ENCODE data around the gene BCAR1.

BCAR1 gene

DNA sequence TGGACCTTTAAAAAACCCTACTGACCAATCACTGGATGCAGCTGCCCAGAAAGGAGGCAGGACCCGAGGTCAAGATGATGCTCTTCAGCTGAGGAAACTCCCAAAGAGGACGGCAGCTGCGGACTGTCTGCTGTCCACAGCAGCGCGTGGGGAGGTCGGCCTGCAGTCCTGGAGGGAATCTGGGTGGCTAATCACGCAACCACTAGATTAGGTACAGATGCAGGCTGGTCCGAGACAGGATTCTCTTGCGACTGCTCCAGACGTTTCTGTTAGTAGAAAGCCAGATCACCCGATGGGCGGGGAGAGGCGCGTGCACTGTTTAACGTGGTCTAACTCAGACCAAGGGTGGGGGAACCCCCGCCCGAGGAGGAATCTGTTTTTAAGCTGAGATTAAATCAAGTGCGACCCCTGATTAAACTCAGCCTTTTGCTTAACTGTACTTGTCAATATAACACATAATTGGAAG lies 53.3 kb downstream of the BCAR1 start:
- no peak for TF ChIP-seq GATA2 (IDR thresholded peaks at IDR 0.05; ENCODE audit: low read depth, low read length)
- TF ChIP-seq GATA3 (IDR thresholded peaks at IDR 0.05; ENCODE audit: low read depth, low read length) = no peak

DNA sequence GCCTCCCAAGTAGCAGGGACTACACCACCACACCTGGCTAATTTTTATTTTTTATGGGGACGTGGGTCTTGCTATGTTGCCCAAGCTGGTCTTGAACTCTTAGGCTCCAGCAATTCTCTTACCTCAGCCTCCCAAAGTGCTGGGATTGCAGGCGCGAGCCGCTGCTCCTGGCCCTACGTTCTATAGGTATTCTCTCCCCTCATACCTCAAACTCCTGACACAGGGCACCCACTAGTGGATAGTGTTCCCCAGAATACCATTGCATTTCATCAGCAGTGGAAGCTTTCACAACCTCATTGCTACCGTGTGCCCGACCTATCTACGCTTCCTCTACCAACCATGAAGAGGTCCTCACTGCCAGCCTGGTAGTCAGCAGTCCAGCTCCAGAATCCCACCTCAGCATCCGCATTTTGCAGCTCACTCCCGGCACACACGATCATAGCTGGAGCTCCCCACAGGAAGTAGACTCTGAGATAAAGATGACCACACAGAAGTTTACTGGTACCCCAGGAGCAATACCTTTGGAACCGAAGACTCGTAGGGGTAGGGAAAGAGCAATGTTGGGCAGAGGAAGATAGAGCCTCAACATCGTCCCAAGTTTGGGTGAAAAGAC lies 53.8 kb downstream of the BCAR1 start:
- TF ChIP-seq GATA2 (IDR thresholded peaks at IDR 0.05; ENCODE audit: low read depth, low read length) (no peak), GATA3 (IDR thresholded peaks at IDR 0.05; ENCODE audit: low read depth, low read length) (no peak)

DNA sequence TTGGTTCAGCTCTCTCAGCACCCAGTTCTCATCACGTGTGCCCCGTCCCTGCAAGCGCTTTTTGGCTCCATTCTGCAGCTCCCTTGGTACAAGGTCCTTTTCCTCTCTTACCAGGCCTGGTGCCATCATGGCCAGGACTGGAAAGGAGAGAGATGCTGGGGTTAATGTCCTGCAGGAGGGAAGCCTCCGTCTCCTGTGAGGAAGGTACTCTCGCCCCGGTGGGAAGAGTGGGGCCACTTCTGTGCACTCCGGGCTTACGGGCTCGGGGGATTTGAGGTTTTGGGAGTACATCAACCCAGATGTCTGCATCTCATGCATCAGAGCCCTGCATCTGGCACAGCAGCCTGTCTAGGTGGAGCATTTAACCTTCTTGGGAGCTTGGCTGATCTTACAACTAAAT lies 54.6 kb downstream of the BCAR1 start:
- TF ChIP-seq GATA3 (IDR thresholded peaks at IDR 0.05; ENCODE audit: low read depth, low read length) (no peak), GATA2 (IDR thresholded peaks at IDR 0.05; ENCODE audit: low read depth, low read length) (no peak)

DNA sequence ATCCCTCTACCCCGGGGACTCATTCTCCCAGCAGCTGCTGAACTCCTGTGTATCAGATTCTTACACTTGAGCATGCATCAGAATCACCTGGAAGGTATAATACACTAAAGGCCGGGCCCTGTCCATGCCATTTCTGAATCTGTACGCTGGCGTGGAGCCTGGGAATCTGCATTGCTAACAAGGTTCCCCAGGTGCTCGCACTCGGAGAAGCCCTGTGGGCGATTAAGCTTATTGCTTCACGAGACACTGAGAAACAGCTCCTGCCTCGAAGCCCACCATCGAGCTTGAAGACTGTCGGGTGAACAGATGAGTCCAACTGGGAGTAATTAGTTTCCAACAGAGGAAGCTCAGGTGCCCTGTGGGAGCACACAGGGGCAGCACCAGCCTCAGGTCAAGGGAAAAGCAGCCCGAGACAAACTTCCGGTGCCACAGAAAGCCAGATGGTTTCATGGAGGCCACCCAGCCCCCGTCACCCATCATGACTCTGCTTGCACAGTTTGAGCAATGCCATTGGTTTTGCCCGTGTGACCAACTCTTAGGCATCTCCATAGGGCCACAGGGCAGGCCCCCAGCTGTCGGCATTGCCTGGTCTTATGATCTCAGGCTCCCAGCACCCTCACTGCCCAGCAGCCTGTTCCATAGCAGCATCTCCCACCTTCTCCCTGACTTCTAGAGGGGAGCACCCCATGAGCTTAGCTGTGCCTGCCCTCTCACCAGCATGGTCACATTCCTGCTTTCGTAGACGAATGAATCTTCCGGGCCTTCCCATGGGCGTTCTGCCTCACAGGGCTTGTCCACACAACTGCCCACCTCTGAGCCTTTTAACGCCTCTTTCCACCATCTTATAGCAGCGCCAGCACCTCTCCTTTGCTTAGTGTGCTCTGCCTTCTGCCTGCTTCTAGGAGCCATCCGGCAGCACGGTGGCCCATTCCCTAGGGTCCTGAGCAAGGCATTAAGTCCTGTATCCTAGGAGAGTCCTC lies 55.3 kb downstream of the BCAR1 start:
- TF ChIP-seq GATA2 (IDR thresholded peaks at IDR 0.05; ENCODE audit: low read depth, low read length) (no peak), GATA3 (IDR thresholded peaks at IDR 0.05; ENCODE audit: low read depth, low read length) (no peak)

DNA sequence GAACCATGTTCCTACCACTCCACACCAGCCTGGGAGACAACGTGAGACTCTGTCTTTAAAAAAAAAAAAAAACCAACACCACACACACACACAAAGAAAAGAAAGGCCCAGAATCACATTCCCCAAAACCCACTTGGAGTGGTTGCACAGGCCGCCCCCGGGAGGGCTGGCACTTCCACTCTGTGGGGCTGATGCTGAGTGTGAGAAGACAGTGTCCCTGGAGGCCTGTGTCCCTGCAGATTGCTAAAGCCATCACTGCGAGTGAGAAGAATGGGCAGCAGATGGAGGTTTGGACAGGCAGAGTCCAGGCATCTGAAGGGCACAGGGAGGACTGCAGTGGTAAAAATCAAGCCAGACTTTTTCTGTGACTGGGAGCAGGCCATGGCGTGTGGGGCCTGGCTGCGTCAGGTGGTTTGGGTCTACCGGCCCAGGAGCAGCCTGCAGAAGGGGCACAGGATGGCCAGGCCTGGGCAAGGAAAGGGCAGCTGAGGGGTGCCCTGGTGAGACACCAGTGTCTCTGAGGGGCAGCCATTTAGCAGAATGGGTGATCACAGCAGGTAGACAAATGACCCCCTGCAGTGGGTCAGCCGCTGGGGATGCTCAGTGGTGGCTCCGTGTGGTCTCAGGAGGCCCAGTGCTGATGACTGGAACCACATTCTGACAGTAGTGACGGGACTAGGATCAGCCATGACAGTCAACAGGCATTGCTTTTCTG lies 57.5 kb downstream of the BCAR1 start:
- TF ChIP-seq GATA3 (IDR thresholded peaks at IDR 0.05; ENCODE audit: low read depth, low read length) (no peak), GATA2 (IDR thresholded peaks at IDR 0.05; ENCODE audit: low read depth, low read length) (no peak)

DNA sequence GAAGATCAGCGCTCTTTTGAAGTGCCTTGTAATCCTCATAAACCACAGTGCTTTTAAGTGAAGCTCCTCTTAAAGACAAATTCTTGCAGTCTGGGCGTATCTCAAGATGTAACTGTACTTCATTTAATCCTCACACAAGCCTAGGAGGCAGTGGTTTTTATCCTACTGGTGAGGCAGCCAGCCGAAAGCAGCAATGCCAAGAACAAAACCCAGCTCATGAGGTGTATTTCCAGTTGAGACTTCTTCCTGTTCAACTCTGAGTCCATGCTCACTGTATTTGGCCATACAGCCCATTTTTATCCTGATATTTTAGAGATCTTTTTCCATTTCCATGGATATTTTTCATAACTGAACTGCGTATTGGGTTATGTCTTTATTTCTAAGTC lies 58.2 kb downstream of the BCAR1 start:
- TF ChIP-seq GATA2 (IDR thresholded peaks at IDR 0.05; ENCODE audit: low read depth, low read length) = no peak
- TF ChIP-seq GATA3 (IDR thresholded peaks at IDR 0.05; ENCODE audit: low read depth, low read length) = no peak

DNA sequence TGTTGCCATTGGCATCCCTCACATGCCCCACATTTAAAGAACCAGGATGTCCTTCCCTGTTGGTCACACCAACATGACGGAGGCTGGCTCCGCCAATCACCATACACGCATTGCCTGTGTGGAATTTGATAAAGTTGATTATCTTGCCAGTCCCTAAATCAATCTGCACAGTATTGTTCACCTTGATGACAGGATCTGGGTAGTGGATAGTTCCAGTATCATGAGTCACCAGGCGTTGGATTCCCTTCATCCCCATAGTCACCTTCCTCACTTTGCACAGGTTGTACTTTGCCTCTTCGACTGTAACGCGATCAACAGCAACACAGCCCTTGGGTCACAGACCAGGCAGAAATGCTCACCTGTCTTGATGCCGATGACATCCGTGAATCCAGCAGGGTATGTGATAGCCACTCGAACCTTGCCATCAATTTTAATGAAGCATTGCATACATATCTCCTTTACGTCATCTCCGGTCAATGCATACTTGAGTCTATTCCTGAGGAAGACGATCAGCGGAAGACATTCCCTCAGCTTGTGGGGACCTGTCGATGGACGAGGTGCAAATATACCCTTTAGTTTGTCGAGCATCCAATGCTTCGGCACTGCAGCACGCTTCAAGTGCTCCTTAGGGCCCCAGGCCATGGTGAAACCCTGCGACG lies 58.7 kb downstream of the BCAR1 start:
- no peak for TF ChIP-seq GATA2 (IDR thresholded peaks at IDR 0.05; ENCODE audit: low read depth, low read length)
- no peak for TF ChIP-seq GATA3 (IDR thresholded peaks at IDR 0.05; ENCODE audit: low read depth, low read length)

DNA sequence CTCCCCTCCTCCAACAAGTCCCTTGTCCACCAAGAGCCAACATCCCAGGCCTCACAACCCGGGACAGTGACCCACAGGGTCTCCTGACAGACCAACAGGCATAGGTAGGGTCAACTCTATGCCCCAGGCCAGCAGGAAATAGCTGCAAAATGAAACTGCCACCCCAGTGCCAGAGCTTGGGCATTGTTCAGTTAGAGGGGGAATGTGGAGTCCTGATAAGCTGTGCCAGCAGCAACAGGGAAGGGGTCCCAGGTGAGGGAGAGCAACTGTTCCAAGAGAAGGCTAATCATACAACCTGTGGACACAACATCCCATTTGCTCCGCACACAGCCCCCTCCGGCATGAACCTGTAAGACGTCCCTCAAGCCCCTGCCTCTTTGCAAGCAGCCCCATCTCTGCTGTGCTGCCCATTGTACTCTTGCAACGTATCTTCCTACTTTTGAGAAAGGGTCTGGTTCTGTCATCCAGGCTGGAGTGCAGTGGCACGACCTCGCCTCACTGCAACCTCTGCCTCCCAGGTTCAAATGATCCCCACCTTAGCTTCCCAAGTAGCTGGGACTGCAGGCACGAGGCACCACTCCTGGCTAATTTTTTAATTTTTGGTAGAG lies 61.7 kb downstream of the BCAR1 start:
- TF ChIP-seq GATA3 (IDR thresholded peaks at IDR 0.05; ENCODE audit: low read depth, low read length) (no peak), GATA2 (IDR thresholded peaks at IDR 0.05; ENCODE audit: low read depth, low read length) (no peak)

DNA sequence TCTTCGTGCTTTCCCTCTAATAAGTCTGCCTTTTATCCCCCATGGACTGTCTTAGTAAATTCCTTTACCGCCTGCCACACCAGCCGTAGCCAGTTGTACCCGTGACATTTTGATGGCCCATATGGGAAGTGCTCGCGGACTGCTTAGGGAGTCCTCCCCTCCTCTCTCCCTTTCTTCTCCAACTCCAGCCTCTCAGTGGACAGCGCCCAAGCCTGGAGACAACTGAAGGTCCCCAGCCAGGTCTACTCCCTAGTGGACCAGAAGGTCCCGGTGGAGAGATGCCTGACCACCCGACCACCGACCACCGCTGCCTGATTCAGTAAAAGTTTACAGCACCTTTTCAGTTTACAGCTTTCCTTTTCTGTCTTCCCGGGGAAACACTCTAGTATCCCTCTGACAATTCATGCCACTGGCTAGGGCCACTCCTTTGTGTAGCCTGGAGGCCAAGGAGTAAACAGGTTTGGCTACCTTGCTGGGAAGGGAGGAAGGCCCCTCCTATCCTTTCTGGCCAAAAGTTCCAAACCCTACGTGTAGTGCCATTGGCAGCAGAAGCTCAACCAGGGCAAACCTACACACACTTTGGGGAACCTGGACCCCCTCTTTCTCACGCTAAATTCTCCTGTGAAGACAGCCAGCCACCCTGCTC lies 62.5 kb downstream of the BCAR1 start:
- TF ChIP-seq GATA3 (IDR thresholded peaks at IDR 0.05; ENCODE audit: low read depth, low read length) = no peak
- TF ChIP-seq GATA2 (IDR thresholded peaks at IDR 0.05; ENCODE audit: low read depth, low read length) = no peak

DNA sequence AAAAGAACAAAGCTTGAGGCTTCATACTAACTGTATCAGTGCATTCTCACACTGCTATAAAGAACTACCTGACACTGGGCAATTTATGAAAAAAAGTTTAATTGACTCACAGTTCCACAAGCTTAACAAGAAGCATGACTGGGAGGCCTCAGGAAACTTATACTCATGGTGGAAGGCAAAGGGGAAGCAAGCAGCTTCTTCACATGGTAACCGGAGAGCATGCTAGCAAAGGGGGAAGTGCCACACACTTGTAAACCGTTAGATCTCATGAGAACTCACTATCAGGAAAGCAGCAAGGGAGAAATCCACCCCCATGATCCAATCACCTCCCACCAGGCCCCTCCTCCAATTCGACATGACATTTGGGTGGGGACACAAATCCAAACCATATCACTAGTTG lies 69.8 kb downstream of the BCAR1 start:
- TF ChIP-seq GATA2 (IDR thresholded peaks at IDR 0.05; ENCODE audit: low read depth, low read length) = no peak
- TF ChIP-seq GATA3 (IDR thresholded peaks at IDR 0.05; ENCODE audit: low read depth, low read length) = no peak

DNA sequence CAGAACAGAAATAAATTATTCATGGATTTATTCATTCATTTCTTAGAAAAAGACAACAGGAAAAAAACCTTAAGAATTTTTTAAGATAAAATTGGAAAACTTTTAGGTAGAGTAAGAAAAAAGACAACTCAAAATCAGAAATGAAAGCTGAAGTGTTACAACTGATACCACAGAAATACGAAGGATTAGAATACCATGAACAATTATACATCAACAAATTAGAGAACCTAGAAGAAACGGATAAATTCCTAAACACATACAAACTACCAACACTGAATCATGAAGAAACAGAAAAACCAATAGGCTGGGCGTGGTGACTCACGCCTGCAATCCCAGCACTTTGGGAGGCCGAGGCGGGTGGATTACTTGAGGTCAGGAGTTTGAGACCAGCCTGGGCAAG lies 72.2 kb downstream of the BCAR1 start:
- no peak for TF ChIP-seq GATA2 (IDR thresholded peaks at IDR 0.05; ENCODE audit: low read depth, low read length)
- TF ChIP-seq GATA3 (IDR thresholded peaks at IDR 0.05; ENCODE audit: low read depth, low read length) = no peak
